ENCODE measurements around the gene WIZ. TPM values are rescaled to one million over a fixed set of nuclear protein-coding genes. Genes with fewer than 3 reads are reported as not detected.

The WIZ gene
- total RNA-seq, 1 experiment from 2014 or later, result 72.3 TPM

DNA sequence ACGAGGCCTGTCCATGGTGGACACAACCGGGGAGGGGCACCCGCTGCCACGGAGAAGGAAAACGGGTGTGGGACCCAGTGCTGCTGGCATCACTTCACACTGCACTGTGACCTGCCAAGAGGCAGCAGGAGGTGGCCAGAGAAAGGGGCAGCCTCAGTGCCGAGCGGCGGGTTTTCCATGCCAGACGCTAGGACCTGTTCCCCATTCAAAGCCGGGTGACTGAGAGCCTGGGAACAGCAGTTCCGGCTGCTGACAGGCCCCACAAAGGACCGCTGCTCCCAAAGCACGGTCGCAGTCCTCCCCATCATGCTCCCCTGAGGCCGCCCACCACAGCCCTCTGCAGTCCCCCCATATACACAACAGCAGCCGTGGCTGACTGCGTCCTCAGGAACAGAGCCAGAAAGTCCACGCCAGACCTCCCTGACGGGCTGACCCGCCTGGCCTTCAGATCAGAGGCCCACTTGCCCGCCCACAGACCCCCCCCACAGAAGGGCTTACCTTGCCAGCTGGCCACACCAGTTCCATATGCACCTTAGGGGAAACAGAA, 75.6 kb downstream of the WIZ start:
- BruUV-seq (replicated peaks), result no TSS peak
- Histone ChIP-seq H3K27ac (ENCODE audit: low read depth, low read length, poor library complexity, severe bottlenecking) (no peak overlapping the region), H3K4me1 (ENCODE audit: insufficient read depth, low read length, poor library complexity, severe bottlenecking) (no peaks in the 10 kb centered on the region), H3K36me3 (ENCODE audit: insufficient read depth, low read length, poor library complexity, severe bottlenecking) (peaks cover 42% of the 10 kb centered on the region), H3K27me3 (replicated peaks; ENCODE audit: insufficient read depth, low read depth, low read length, poor library complexity) (no peaks in the 10 kb centered on the region), H3K9me3 (ENCODE audit: low read depth, low read length, poor library complexity, severe bottlenecking) (no peaks in the 10 kb centered on the region), H3K4me3 (ENCODE audit: low read depth, low read length, poor library complexity, severe bottlenecking) (no peak overlapping the region)
- no peak for DNase-seq (ENCODE audit: low spot score)
- intact Hi-C loops (cut with micrococcal nuclease; ENCODE audit: unreplicated experiment), result no loop called here
- CTCF ChIA-PET, result no interaction called here
- TF ChIP-seq, protein P1, sequence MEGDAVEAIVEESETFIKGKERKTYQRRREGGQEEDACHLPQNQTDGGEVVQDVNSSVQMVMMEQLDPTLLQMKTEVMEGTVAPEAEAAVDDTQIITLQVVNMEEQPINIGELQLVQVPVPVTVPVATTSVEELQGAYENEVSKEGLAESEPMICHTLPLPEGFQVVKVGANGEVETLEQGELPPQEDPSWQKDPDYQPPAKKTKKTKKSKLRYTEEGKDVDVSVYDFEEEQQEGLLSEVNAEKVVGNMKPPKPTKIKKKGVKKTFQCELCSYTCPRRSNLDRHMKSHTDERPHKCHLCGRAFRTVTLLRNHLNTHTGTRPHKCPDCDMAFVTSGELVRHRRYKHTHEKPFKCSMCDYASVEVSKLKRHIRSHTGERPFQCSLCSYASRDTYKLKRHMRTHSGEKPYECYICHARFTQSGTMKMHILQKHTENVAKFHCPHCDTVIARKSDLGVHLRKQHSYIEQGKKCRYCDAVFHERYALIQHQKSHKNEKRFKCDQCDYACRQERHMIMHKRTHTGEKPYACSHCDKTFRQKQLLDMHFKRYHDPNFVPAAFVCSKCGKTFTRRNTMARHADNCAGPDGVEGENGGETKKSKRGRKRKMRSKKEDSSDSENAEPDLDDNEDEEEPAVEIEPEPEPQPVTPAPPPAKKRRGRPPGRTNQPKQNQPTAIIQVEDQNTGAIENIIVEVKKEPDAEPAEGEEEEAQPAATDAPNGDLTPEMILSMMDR (conservative IDR thresholded peaks at IDR 0.05; ENCODE audit: low read depth, low read length), result no peak
- TF ChIP-seq EZH2 (IDR thresholded peaks at IDR 0.05; ENCODE audit: borderline replicate concordance, low read depth, low read length, poor library complexity, severe bottlenecking), result no peak
- POLR2A ChIA-PET (ENCODE audit: low non-redundant PET), result no interaction called here

DNA sequence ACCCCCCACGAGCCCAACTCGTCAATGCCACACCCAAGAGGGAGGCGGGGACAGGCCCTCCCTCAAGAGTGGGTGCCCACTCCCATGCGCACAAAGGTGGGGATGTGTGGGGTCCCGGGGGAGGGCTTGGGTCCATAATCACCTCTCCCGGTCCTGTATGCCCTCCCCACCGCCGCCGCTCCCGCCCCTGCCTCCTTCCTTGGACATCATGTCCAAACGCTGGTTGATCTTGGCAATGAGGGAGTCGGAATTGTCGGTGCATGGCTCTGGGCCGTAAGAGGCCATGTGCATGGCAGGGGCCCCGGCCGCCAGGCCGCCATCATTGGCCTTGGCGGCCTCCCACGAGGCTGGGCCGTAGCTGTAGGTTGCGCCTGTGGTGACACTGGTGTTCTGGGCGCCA, 76.1 kb downstream of the WIZ start:
- no TSS peak for BruUV-seq (replicated peaks)
- Histone ChIP-seq H3K4me1 (ENCODE audit: insufficient read depth, low read length, poor library complexity, severe bottlenecking) (no peaks in the 10 kb centered on the region), H3K9me3 (ENCODE audit: low read depth, low read length, poor library complexity, severe bottlenecking) (no peaks in the 10 kb centered on the region), H3K36me3 (ENCODE audit: insufficient read depth, low read length, poor library complexity, severe bottlenecking) (peaks cover 42% of the 10 kb centered on the region), H3K27ac (ENCODE audit: low read depth, low read length, poor library complexity, severe bottlenecking) (no peak overlapping the region), H3K27me3 (replicated peaks; ENCODE audit: insufficient read depth, low read depth, low read length, poor library complexity) (no peaks in the 10 kb centered on the region), H3K4me3 (ENCODE audit: low read depth, low read length, poor library complexity, severe bottlenecking) (no peak overlapping the region)
- no peak for DNase-seq (ENCODE audit: low spot score)
- no peak for TF ChIP-seq EZH2 (IDR thresholded peaks at IDR 0.05; ENCODE audit: borderline replicate concordance, low read depth, low read length, poor library complexity, severe bottlenecking)
- TF ChIP-seq, protein P1 (conservative IDR thresholded peaks at IDR 0.05; ENCODE audit: low read depth, low read length), result no peak
- ChIA-PET CTCF (no interaction called here), POLR2A (ENCODE audit: low non-redundant PET) (no interaction called here)
- intact Hi-C loops (cut with micrococcal nuclease; ENCODE audit: unreplicated experiment), result no loop called here

DNA sequence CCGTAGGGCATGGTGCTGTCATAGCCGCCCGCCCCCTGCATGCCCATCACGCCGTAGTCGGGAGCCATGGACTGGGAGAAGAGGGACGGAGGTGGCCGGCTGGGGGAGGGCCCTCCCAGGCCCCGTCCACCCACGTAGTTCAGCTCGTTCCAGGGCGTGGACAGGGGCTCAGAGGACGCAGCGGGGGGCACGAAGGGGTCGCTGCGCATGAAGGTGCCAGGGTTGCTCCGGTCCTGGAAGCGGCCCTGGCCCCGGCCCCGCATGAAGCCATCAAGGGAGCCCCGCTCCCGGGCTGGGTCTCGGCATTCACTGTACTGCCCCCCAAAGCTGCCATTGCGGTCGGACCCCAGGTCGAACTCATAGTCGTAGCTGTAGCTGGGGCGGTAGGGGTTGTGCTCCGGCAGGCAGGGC, 76.9 kb downstream of the WIZ start:
- CTCF ChIA-PET, result no interaction called here
- no peaks in the 10 kb centered on the region for H3K9me3 ChIP-seq (ENCODE audit: low read depth, low read length, poor library complexity, severe bottlenecking)
- H3K4me1 ChIP-seq (ENCODE audit: insufficient read depth, low read length, poor library complexity, severe bottlenecking), result no peaks in the 10 kb centered on the region
- no TSS peak for BruUV-seq (replicated peaks)
- no peak for DNase-seq (ENCODE audit: low spot score)
- H3K27me3 ChIP-seq (replicated peaks; ENCODE audit: insufficient read depth, low read depth, low read length, poor library complexity), result no peaks in the 10 kb centered on the region
- TF ChIP-seq, protein P1 (conservative IDR thresholded peaks at IDR 0.05; ENCODE audit: low read depth, low read length), result no peak
- no peak for TF ChIP-seq EZH2 (IDR thresholded peaks at IDR 0.05; ENCODE audit: borderline replicate concordance, low read depth, low read length, poor library complexity, severe bottlenecking)
- H3K36me3 ChIP-seq (ENCODE audit: insufficient read depth, low read length, poor library complexity, severe bottlenecking), result peaks cover 49% of the 10 kb centered on the region
- intact Hi-C loops (cut with micrococcal nuclease; ENCODE audit: unreplicated experiment), result no loop called here
- no peak overlapping the region for H3K4me3 ChIP-seq (ENCODE audit: low read depth, low read length, poor library complexity, severe bottlenecking)
- POLR2A ChIA-PET (ENCODE audit: low non-redundant PET), result no interaction called here
- H3K27ac ChIP-seq (ENCODE audit: low read depth, low read length, poor library complexity, severe bottlenecking), result no peak overlapping the region
